Measurements from ENCODE around the gene CNN3. TPM values are rescaled to one million over a fixed set of nuclear protein-coding genes. Genes with fewer than 3 reads are reported as not detected.

The CNN3 gene
- total RNA-seq, 2 experiments from 2014 or later = 1.6 TPM

- H3K9me3 Mint-ChIP-seq = no peaks in the 10 kb centered on the region
- peaks cover 6% of the 10 kb centered on the region for H3K4me1 Mint-ChIP-seq
- ChIA-PET POLR2A (no interaction called here), CTCF (interaction anchor here (1.4 kb wide), 1 partner anchor 30 kb away, joined by 3 read pairs; no protein-coding TSS in a partner anchor)
- DNase-seq = no peak
- no peak overlapping the region for H3K4me3 Mint-ChIP-seq
- H3K27me3 Mint-ChIP-seq = no peaks in the 10 kb centered on the region
- H3K27ac Mint-ChIP-seq = no peak overlapping the region
- H3K36me3 Mint-ChIP-seq (ENCODE audit: low read depth) = no peaks in the 10 kb centered on the region
These were observed 42.8 kb downstream of the CNN3 start for GRCh38 chr1:94884106-94884505.

GRCh38 chr1:94883691-94884090, 43.2 kb downstream of the CNN3 start:
- no peak for DNase-seq
- POLR2A ChIA-PET = no interaction called here

GRCh38 chr1:94878329-94878728, 48.6 kb downstream of the CNN3 start:
- Mint-ChIP-seq H3K4me3 (no peak overlapping the region), H3K9me3 (no peaks in the 10 kb centered on the region), H3K27ac (no peak overlapping the region), H3K27me3 (peaks cover 4% of the 10 kb centered on the region), H3K36me3 (ENCODE audit: low read depth) (no peaks in the 10 kb centered on the region), H3K4me1 (peaks cover 6% of the 10 kb centered on the region)
- POLR2A ChIA-PET = no interaction called here
- DNase-seq = no peak
- CTCF ChIA-PET = no interaction called here

More at GRCh38 chr1:94883691-94884090, 43.2 kb downstream of the CNN3 start:
- H3K36me3 Mint-ChIP-seq (ENCODE audit: low read depth) = no peaks in the 10 kb centered on the region
- H3K4me3 Mint-ChIP-seq = peak overlapping the region; percentile 25
- no peaks in the 10 kb centered on the region for H3K27me3 Mint-ChIP-seq
- H3K9me3 Mint-ChIP-seq = no peaks in the 10 kb centered on the region
- CTCF ChIA-PET = no interaction called here
- H3K27ac Mint-ChIP-seq = no peak overlapping the region
- H3K4me1 Mint-ChIP-seq = peaks cover 6% of the 10 kb centered on the region

GRCh38 chr1:94876362-94876761, 50.5 kb downstream of the CNN3 start:
- peaks cover 6% of the 10 kb centered on the region for H3K4me1 Mint-ChIP-seq
- POLR2A ChIA-PET = no interaction called here
- no peak overlapping the region for H3K4me3 Mint-ChIP-seq
- no peaks in the 10 kb centered on the region for H3K9me3 Mint-ChIP-seq
- no peaks in the 10 kb centered on the region for H3K36me3 Mint-ChIP-seq (ENCODE audit: low read depth)
- no peak for DNase-seq
- no peak overlapping the region for H3K27ac Mint-ChIP-seq
- CTCF ChIA-PET = interaction anchor here (1.1 kb wide), 1 partner anchor 22 kb away, joined by 3 read pairs; no protein-coding TSS in a partner anchor
- H3K27me3 Mint-ChIP-seq = peaks cover 4% of the 10 kb centered on the region

- peaks cover 4% of the 10 kb centered on the region for H3K27me3 Mint-ChIP-seq
- H3K9me3 Mint-ChIP-seq = no peaks in the 10 kb centered on the region
- no peak for DNase-seq
- peaks cover 6% of the 10 kb centered on the region for H3K4me1 Mint-ChIP-seq
- no peak overlapping the region for H3K4me3 Mint-ChIP-seq
- H3K36me3 Mint-ChIP-seq (ENCODE audit: low read depth) = no peaks in the 10 kb centered on the region
- ChIA-PET CTCF (interaction anchor here (1.1 kb wide), 1 partner anchor 21 kb away, joined by 3 read pairs; no protein-coding TSS in a partner anchor), POLR2A (no interaction called here)
- H3K27ac Mint-ChIP-seq = no peak overlapping the region
These were observed 51.1 kb downstream of the CNN3 start for GRCh38 chr1:94875794-94876193.

GRCh38 chr1:94874423-94874822, 52.5 kb downstream of the CNN3 start:
- Mint-ChIP-seq H3K27me3 (peaks cover 5% of the 10 kb centered on the region), H3K4me1 (peaks cover 6% of the 10 kb centered on the region)

GRCh38 chr1:94873520-94874351, 53.2 kb downstream of the CNN3 start:
- POLR2A ChIA-PET = no interaction called here
- CTCF ChIA-PET = interaction anchor here (1.7 kb wide), 1 partner anchor 19 kb away, joined by 11 read pairs; no protein-coding TSS in a partner anchor

More at GRCh38 chr1:94874423-94874822, 52.5 kb downstream of the CNN3 start:
- no peaks in the 10 kb centered on the region for H3K9me3 Mint-ChIP-seq
- no peak overlapping the region for H3K4me3 Mint-ChIP-seq
- no peak for DNase-seq
- ChIA-PET POLR2A (no interaction called here), CTCF (no interaction called here)
- H3K27ac Mint-ChIP-seq = no peak overlapping the region
- H3K36me3 Mint-ChIP-seq (ENCODE audit: low read depth) = no peaks in the 10 kb centered on the region

GRCh38 chr1:94872771-94873495, 54.0 kb downstream of the CNN3 start:
- DNase-seq = no peak
- H3K4me3 Mint-ChIP-seq = no peak overlapping the region
- ChIA-PET POLR2A (no interaction called here), CTCF (interaction anchor here (1.7 kb wide), 1 partner anchor 18 kb away, joined by 11 read pairs; no protein-coding TSS in a partner anchor)
- peaks cover 6% of the 10 kb centered on the region for H3K4me1 Mint-ChIP-seq
- H3K9me3 Mint-ChIP-seq = no peaks in the 10 kb centered on the region
- H3K36me3 Mint-ChIP-seq (ENCODE audit: low read depth) = no peaks in the 10 kb centered on the region
- H3K27me3 Mint-ChIP-seq = peaks cover 4% of the 10 kb centered on the region
- no peak overlapping the region for H3K27ac Mint-ChIP-seq

More at GRCh38 chr1:94873520-94874351, 53.2 kb downstream of the CNN3 start:
- Mint-ChIP-seq H3K9me3 (no peaks in the 10 kb centered on the region), H3K4me1 (peaks cover 6% of the 10 kb centered on the region), H3K27ac (no peak overlapping the region), H3K27me3 (peaks cover 6% of the 10 kb centered on the region), H3K4me3 (no peak overlapping the region), H3K36me3 (ENCODE audit: low read depth) (no peaks in the 10 kb centered on the region)
- no peak for DNase-seq

- Mint-ChIP-seq H3K27ac (no peak overlapping the region), H3K4me3 (no peak overlapping the region), H3K27me3 (peaks cover 2% of the 10 kb centered on the region), H3K4me1 (peaks cover 6% of the 10 kb centered on the region), H3K9me3 (no peaks in the 10 kb centered on the region), H3K36me3 (ENCODE audit: low read depth) (no peaks in the 10 kb centered on the region)
- DNase-seq = no peak
- CTCF ChIA-PET = no interaction called here
- POLR2A ChIA-PET = no interaction called here
These were observed 55.9 kb downstream of the CNN3 start for GRCh38 chr1:94871031-94871430.

GRCh38 chr1:94866164-94866807, 60.6 kb downstream of the CNN3 start:
- no peaks in the 10 kb centered on the region for H3K9me3 Mint-ChIP-seq
- no peak for DNase-seq
- POLR2A ChIA-PET = no interaction called here
- H3K4me3 Mint-ChIP-seq = no peak overlapping the region
- CTCF ChIA-PET = interaction anchor here (1.1 to 4.6 kb wide), 2 partner anchors 12 to 177 kb away, joined by 4 to 25 read pairs; no protein-coding TSS in a partner anchor
- H3K4me1 Mint-ChIP-seq = no peaks in the 10 kb centered on the region
- no peaks in the 10 kb centered on the region for H3K36me3 Mint-ChIP-seq (ENCODE audit: low read depth)
- H3K27me3 Mint-ChIP-seq = peaks cover 2% of the 10 kb centered on the region
- H3K27ac Mint-ChIP-seq = no peak overlapping the region

GRCh38 chr1:94865360-94865759, 61.5 kb downstream of the CNN3 start:
- no peak for DNase-seq
- Mint-ChIP-seq H3K36me3 (ENCODE audit: low read depth) (no peaks in the 10 kb centered on the region), H3K27ac (no peak overlapping the region), H3K9me3 (no peaks in the 10 kb centered on the region), H3K27me3 (peaks cover 2% of the 10 kb centered on the region), H3K4me1 (no peaks in the 10 kb centered on the region), H3K4me3 (no peak overlapping the region)
- CTCF ChIA-PET = interaction anchor here (1.1 to 4.6 kb wide), 2 partner anchors 11 to 178 kb away, joined by 4 to 25 read pairs; no protein-coding TSS in a partner anchor
- POLR2A ChIA-PET = no interaction called here

- Mint-ChIP-seq H3K4me1 (no peaks in the 10 kb centered on the region), H3K4me3 (no peak overlapping the region), H3K36me3 (ENCODE audit: low read depth) (no peaks in the 10 kb centered on the region), H3K27me3 (peaks cover 4% of the 10 kb centered on the region), H3K9me3 (no peaks in the 10 kb centered on the region), H3K27ac (no peak overlapping the region)
- no peak for DNase-seq
- CTCF ChIA-PET = interaction anchor here (4.6 kb wide), 1 partner anchor 10 kb away, joined by 25 read pairs; no protein-coding TSS in a partner anchor
- POLR2A ChIA-PET = no interaction called here
These were observed 62.1 kb downstream of the CNN3 start for GRCh38 chr1:94864821-94865220.

- Mint-ChIP-seq H3K9me3 (no peaks in the 10 kb centered on the region), H3K36me3 (ENCODE audit: low read depth) (no peaks in the 10 kb centered on the region), H3K4me1 (no peaks in the 10 kb centered on the region), H3K27ac (no peak overlapping the region), H3K27me3 (peaks cover 6% of the 10 kb centered on the region), H3K4me3 (no peak overlapping the region)
- ChIA-PET CTCF (interaction anchor here (0.9 to 4.6 kb wide), 2 partner anchors 9 to 18 kb away, joined by 3 to 25 read pairs; no protein-coding TSS in a partner anchor), POLR2A (no interaction called here)
- DNase-seq = no peak
These were observed 63.0 kb downstream of the CNN3 start for GRCh38 chr1:94863919-94864318.
